HK-2 (cell line): ENCODE results near the gene C2.
"Not testable (repeated sequence)": the region's sequence is repeated elsewhere in the genome, so short reads cannot be mapped to it uniquely, and the experiment has no call there.

Experiments used
- DNase-seq: peaks from one replicate; pipeline ENCODE4 v3.0.0-alpha.2; 2018; ENCODE audit not compliant: unreplicated experiment

Gene C2

DNA sequence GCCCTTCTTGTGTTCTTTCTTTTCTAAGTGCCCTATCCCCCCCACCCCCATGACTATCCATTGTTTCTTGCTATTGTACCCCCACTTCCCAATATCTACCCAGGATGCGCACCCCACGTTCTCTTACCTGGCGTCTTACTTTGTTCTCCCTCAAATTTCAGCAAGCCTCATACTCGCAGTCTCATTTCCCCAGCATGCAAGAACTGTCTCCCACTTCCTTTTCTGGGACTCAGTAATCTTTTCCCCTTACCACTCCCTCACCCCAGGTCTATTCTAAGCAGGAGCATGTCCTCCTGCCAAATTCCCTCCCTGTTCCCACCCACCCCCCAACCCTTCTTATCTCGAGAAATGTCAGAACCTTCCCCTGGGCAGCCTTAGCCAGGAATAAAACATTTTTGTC, 28.3 kb upstream of the C2 start:
- DNase-seq = no peak

DNA sequence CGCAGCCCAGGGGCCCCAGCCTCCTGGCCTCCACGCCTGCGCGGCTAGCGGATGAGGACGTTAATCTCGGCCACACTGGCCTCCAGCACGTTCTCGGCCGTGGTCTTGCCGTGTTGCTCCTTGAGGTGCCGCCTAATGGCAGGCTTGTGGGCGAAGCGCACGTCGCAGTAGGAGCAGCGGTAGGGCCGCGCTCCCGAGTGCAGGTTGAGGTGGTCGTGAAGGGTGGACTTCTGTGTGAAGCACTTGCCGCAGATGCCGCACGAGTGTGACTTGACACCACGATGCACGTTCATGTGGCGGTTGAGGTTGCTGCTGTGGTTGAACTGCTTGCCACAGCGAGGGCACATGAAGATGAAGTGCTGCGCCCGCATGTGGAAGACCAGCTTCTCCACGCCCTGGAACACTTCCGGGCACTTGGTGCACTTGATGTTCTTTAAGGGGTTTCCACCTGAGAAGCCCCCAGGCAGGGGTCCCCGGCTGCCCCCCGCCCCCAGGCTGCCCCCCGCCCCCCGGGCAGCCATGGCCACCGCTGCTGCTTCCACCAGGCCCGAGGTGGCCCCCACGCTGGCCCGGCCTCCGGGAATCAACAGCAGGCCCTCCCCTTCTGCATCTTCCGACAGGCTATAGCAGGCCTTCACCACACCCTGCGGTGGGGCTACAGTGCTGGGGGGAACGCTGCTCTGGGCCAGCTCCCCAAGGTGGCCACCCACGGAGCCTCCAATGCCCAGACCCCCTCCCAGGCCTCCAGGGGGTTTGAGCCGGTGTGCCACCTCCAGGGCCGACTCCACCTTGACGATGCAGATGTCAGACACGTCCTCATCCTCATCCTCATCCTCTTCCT, 27.4 kb upstream of the C2 start:
- DNase-seq = no peak

DNA sequence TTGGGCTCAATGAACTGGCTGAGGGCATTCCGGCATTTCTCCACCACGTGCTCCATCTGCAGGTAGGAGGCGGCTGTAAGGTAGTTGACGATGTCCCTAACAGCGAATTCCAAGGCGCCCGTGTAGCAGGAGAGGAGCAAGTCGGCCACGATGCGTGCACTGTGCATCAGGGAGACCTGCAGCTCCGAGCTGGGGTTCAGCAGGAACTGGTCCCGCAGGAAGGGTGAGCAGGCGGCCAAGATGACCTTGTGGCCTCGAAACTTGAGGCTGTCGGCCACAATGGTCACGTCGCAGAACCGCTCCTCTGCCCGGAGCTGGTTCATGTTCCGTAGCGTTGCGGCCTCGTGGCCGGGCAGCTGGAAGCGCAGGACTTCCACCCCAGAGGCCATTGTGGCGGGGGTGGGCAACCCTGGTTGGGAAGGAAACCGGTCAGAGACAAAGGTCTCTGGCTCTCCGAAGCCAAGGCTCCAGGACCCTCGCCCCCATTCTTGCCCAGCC, 26.6 kb upstream of the C2 start:
- no peak for DNase-seq

DNA sequence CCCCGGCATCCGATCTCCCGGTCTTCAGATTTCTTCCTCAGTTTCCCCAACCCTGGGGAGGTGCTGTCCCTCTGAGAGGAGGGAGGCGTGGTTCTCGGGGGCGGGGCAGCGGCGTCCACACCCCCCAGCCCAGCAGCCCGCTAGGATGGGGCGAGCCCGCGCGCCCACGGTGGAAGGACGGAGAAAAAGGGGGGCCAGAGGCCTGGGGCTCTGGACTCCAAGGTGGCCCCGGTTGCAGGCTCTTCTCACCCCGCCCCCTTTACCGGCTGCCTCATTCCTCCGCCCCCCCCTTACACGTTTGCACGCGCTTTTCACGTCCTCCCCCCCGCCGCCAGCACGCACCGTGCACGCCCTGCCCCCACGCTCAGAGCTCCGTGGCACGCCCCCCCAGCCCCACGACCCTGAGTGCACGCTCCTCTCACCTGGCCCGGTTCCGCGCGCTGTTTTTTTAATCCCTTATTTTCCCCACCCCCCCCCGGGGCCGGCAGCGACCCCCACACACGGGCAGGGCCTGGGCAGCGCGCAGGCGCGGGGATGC, 26.0 kb upstream of the C2 start:
- DNase-seq = no peak

DNA sequence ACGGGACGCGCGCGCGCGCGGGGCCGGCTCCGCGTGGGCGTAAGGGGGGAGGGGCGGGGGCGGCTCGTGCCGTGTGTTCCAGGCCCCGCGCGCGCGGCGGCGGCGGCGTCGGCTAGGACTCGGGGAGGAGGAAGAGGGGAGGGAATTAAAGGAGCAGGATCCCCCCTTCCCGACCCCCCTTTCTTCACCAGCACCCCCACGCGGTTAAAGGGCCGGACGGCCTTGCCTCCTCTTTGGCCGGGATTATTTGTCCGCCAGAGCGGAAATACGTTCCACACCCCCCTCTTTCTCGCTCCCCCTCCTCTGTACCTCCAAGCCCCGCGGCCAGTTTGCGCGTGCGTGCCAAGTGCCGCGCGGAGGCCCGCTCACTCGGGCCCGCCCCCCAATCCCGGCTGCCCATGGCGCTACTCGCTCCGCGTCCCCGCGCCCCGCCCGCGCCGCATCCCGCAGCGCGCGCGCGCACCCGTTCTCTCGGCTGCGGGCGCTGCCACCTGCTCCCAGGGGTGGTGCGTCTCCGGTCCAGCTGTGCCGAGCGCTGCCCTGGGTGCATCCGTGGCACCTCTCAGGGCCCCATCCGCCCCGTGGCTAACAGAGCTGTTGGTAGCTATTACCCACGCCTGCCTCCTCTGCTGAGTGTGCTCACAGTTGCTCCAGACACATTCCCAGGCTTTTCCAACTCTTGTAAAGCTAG, 25.4 kb upstream of the C2 start, which contains the start of gene ZBTB12:
ZBTB12 (minus strand) TSS at position 134 of the 691 bp plus-strand sequence. CDS start 781 bp downstream, outside the sequence.
- peak; percentile 86 for DNase-seq

DNA sequence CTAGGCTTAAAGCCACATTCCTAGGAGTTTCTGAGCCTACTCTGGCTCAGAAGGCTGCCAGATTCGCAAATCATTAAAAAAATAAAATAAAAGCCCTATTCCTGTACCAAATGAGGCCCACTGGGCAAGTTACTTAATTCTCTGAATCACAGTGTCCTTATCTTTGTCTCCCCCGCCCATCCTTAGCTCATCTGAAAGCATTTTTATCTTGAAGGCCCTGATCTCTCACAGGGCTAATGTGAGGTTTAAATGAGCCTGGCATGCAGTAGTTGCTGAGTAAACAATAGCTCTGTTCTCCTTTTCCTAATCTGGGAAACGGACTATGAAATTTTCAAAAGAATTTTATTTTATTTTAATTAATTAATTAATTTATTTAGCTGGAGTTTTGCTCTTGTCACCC, 23.6 kb upstream of the C2 start:
- DNase-seq = no peak

DNA sequence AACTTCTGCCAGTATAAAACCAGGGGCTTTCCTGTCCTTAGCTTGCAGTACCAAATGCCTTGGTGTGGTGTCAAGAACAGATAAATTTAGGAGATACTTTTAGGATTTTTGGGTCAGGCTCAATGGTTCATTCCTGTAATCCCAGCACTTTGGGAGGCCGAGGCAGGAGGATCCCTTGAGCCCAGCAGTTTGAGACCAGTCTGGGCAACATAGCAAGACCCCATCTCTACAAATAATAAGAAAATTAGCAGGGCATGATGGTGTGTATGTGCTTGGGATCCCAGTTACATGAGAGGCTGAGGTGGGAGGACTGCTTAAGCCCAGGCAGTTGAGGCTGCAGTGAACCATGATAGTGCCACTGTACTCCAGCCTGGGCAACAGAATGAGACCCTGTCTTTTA, 22.5 kb upstream of the C2 start:
- DNase-seq = no peak

DNA sequence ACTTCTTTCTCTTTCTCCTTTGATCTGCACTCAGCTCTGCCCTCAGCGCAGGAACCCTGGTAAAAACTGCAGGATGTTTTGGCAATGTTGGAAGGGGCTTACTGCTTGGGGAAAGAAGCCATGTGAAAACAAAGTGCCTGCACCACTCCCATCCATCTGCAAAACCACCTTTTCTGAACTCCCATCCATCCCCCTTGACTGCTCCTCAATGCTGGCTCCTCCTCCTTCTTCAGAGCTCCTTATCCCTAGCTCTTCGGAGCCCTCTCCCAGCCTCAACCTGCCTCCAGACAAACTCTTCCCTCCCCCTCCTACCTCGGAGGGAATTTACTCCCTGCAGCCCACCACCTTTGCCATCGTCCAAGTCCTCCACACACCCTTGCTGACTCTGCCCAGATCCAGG, 21.4 kb upstream of the C2 start:
- DNase-seq = no peak

DNA sequence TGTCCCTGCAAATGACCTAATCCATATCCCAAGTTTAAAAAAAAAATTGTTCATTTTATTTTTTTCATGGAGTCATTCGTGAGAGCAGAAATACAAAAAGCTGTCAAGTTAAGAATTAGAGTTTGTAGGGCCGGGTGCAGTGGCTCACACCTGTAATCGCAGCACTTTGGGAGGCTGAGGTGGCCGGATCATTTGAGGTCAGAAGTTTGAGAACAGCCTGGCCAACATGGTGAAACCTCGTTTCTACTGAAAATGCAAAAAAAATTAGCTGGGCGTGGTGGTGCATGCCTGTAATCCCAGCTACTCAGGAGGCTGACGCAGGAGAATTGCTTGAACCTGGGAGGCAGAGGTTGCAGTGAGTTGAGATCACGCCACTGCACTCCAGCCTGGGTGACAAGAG, 20.8 kb upstream of the C2 start:
- DNase-seq = not testable (repeated sequence)

DNA sequence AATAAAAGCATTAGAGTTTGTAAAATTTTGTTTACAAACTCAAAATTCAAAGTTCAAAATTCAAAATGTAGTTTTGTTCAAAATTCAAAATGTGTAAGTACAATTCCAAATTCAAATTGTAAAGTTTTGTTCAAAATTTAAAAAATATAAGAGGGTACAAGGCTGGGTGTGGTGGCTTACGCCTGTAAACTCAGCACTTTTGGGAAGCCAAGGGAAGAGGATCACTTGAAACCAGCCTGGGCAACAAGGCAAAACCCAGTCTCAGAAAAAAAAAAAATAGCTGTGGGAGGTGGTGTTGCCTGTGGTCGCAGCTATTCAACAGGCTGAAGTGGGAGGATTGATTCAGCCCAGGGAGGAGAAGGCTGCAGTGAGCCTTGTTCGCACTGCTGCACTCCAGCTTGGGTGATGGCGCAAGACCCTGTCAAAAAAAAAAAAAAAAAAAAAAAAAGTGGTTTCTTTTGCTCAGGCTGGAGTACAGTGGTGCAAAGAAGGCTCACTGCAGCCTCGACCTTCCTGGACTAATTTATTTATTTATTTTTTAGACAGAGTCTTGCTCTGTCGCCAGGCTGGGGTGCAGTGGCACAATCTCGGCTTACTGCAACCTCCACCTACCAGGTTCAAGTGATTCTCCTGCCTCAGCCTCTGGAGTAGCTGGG, 20.2 kb upstream of the C2 start:
- DNase-seq = peak; percentile 45

DNA sequence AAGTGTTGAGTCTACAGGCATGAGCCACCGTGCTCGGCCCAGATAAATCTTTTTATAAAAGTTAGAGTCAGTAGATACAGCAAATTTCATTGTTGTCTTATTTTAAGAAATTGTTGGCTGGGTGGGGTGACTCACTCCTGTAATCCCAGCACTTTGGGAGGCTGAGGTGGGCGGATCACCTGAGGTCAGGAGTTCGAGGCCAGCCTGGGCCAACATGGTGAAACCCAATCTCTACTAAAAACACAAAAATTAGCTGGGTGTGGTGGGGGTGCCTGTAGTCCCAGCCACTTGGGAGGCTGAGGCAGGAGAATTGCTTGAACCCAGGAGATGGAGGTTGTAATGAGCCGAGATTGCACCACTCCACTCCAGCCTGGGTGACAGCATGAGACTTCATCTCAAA, 19.3 kb upstream of the C2 start:
- not testable (repeated sequence) for DNase-seq

DNA sequence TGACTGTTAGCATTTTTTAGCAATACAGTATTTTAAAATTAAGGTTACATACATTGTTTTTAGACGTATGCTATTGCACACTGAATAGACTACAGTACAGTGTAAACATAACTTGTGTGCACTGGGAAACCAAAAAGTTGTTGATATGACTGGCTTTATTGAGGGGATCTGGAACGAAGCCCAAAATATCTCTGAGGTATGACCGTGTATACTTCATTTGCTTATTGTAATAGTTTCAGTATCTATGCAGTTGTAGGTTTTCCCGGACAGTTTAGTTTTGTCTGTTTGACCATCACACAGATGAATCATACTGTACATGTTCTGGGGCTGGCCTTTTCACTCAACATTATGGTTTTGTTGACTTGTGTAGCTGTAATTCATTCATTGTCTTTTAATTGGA, 18.7 kb upstream of the C2 start:
- DNase-seq = no peak

DNA sequence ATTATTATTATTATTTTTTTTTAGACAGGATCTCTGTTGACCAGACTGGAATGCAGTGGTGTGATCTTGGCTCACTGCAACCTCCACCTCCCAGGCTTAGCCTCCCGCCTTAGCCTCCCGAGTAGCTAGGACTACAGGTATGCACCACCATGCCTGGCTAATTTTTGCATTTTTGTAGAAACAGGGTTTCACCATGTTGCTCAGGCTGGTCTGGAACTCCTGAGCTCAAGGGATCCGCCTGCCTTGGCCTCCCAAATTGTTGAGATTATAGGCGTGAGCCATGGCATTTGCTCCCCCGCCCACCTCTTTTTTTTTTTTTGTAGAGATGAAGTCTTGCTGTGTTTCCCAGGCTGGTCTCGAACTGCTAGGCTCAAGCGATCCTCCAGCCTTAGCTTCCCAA, 18.2 kb upstream of the C2 start:
- not testable (repeated sequence) for DNase-seq

DNA sequence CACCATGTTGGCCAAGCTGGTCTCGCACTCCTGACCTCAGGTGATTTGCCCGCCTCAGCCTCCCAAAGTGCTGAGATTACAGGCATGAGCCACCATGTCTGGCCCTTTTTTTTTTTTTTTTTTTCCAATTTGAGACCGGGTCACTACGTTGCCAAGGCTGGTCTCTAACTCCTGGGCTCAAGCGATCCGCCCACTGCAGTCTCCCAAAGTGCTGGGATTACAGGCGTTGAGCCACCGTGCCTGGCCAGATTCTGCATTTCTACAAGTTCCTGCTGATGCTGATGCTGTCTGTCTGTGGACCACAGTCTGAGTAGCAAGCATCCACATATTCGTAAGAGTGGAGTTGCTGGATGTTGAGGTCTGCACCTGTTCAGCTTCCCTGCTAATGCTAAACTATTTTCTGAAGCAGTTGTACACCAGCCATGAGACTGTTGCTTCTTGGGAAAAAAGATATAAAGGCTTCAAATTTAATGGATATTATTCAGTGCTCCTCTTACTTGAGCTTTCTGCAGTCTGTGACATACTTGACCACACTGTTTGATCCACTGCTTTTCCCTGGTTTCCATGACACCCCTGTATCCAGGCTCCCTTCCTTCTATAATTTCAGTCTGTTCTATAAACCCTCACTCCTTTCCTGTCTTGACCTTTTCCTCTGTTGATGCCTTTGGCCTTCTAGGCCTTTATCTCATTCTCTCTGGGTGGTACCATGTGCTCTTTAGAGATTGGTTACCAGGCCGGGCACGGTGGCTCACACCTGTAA, 15.5 kb upstream of the C2 start:
- DNase-seq = no peak

DNA sequence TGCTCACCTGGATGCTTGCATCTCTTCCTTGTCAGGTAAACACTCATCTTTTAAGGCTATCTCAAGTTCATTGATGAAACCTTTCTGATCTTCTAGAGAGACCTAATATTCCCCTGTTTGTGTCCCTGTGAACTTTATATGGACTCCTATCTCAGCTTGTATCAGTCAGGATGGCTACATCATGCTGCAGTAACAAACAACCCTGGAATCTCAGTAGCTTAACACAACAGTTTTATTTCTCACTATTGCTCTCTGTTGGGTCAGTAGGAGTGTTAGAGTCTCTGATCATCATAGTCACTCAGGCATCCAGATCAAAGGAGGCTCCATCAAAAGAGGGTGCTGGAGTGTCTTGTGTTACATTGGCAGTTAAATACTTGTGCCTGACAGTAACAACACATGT, 12.2 kb upstream of the C2 start:
- no peak for DNase-seq

DNA sequence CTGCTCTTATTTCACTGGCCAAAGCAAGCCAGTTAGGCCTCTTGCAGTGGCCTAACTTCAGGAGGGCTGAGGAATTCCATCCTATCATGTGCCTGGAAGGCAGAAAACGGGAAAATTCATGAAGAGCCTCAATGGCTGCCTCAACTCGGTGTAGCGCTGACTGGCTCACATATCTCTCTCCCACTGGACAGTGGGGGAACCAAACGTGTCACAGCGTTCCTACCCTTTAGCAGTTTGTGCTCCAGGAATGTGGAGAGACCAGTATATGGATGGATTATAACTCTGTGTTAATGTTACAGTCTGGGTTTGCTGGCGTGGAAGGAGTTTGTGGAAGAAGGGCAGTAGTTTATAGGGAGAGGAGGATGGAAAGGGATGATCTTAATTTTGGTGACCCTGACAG, 11.8 kb upstream of the C2 start:
- DNase-seq = no peak

DNA sequence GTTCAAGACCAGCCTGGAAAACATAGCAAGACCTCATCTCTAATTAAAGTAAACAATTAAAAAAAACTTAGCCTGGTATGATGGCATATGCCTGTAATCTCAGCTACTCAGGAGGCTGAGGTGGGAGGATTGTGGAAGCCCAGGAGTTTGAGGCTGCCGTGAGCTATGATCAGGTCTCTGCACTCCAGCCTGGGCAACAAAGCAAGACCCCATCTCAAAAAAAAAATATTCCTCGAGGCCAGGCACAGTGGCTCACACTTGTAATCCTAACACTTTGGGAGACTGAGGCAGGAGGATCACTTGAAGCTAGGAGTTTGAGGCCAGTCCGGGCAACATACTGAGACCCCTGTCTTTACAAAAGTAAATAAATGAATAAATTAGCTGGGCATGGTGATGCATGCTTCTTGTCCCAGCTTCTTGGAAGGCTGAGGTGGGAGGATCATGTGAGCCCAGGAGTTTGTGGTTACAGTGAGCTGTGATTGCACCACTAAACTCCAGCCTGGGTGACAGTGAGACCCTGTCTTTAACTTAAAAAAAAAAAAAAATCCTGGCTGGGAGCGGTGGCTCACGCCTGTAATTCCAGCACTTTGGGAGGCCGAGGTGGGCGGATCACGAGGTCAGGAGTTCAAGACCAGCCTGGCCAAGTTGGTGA, 9.3 kb upstream of the C2 start:
- no peak for DNase-seq

DNA sequence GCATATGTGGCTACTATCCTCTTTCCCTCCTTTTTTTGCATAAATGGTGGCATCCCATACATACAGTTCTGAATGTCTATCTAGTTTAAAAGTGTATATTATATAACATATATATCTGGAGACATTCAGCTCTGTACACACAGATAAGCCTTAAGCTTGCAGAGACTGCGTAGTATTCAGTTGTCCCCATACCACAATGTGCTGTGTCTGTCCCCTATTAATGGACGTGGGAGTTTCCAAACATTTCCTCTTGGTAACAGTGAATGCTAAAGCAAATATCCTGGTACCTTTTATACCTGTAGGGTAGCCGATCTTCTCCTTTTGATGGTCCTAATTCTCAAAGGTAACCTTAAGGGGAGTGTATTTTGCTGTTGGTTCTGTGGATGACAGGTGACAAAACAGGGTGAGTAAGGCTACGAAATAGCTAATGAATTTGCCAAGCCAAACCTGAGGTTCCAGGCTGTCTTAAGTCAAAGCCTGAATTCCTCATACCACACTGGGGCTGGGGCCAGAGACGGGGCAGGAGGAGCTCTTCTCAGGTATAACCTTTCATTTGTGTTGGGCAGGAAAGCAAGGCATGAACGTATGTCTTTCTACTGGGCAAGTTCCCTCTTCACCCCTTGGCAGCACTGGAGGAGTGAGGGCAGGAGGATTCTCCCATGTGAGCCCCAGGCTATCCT, 7.8 kb upstream of the C2 start:
- DNase-seq = no peak

DNA sequence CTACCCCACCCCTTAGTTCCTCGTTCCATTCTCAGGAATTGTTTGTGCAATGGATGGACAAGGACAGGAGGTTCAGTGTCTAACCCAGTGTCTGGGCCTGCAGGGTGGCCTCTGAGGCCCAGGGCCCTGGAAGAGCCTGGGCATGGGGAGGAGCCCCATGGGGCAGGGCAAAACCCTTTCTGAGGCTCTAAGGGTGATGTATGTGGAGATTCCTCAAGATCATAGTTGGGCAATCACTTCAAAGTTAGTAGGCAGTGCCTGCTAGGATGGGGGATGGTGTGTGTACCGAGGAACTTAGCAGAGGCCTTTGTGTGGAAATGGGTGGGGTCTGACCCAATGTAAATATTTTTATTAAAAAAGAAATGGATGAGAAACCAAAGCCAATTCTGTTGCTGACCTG, 6.7 kb upstream of the C2 start:
- no peak for DNase-seq

DNA sequence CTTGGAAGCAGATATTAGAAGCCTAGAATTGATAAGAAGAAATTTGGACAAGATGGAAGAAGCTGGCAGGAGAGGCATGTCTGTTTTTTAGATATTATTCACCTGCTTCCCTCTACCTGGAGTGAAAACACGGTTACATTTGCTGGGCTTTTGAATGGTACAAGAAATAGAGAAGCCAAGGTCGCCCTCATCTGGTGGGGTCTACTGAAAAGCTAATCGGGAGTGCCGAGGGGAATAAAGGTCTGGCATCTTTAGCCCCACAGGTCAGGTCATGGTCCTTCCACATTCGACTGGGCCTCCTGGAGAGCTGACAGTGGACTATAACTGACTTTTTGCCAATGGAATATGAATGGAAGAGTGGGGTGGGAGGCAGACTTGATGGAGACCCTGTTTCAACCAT, 4.6 kb upstream of the C2 start:
- DNase-seq = no peak
